ENCODE data around the gene JADE2.

JADE2 gene

GRCh38 chr5:134530301-134531077 is 5.0 kb downstream of the JADE2 start:
- DNase-seq (ENCODE audit: low read depth) = no peak

DNA sequence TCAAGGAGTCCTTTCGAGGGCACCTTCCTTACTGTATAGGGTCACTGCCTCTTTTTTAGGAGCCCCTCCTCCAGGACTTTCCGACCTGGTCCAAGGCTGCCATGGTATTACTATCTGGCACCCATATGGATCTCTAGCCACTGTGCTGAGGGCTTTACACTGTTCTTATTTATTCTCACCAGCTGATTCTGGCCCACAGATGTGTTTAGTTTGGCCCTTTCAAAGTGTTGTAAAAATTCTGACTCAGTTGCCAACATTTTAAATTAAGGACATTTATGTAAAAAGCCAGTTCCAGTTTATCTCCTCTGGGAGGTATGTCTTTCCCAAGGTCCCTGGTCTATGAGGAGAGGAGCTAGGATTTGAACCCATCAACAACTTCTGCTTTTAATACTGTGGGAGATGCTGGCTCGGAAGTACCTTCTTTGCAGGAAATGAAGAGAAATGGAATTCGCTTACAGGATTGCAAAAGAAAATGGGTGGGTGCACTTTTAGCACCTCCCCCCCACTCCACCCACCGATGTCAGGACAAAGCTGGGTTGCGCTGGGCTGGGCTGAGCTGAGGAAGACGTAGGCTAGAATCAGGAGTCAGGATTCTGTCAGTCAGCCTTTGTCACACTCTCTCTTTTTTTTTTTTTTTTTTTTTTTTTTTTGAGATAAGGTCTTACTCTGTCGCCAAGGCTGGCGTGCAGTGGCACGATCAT is 7.8 kb downstream of the JADE2 start:
- DNase-seq (ENCODE audit: low read depth) = no peak

DNA sequence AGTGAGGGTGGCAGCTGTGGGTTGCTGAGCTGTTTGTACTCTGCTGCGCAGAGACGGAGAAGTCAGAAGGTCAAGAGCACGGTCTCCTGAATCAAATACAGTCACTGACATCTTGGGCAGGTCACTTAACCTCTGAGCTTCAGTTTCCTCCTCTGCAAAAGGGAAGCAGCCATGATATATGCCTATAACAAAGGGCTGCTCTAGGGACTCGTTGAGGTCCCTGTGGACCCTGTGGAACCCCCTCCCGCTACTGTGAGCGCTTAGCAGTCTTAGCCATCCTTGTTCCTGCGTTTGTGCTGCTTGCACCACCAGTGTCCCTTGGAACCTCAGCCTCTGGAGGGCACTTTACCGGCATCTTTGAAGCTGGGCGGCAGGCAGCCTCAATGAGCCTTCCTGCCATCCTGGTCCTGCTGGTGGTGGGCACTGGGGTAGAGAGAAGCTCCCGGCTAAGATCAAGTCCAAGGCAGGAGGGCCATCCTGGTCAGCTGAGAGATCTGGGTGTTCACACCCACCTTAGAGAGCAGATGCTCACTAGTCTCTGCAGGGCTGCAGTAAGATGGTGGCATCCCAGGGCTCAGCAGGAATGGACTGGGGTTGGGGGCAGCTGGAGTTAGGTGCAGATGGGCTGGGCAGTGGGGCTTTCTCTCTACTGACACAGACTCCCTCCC is 8.7 kb downstream of the JADE2 start:
- DNase-seq (ENCODE audit: low read depth) = no peak

DNA sequence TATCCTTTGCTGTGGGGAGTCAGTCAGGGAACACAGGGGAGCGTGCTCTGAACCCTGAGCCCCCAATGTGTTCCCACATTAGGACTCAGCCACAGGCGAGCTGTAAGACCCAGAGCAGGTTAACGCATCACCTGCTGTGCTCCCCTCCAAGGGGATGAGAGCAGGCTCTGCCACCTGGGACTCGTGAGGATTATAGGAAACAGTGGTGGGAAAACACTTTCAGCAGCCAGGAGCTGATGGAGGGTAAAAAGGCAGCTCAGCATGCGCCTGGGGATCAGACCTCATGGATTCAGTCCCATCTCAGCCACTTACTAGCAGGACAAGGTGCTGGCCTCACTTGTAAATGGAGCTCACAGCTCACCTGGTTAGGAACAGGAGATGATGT is 9.2 kb downstream of the JADE2 start:
- DNase-seq (ENCODE audit: low read depth) = no peak

- no peak for DNase-seq (ENCODE audit: low read depth)
Measured at GRCh38 chr5:134536876-134537275, 11.4 kb downstream of the JADE2 start.

DNA sequence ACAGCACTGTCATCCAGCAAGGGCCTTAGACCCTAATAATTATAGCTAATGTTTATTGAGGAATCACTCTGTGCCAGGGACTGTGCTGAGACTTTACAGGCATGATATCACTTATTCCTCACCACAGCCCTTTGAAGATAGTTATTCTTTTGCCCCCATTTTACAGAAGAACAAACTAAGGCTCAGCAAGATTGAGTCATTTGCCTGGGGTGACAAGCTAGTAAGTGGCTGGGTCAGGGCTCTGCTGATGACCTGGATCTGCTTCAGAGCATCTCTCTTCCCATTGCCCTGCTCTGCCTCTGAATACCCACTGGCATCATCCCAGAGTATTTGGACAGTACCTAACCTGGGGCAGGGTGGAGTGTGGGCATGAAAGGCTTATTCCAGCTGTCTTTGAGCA is 11.8 kb downstream of the JADE2 start:
- DNase-seq (ENCODE audit: low read depth) = no peak

GRCh38 chr5:134538296-134538695 is 12.8 kb downstream of the JADE2 start:
- DNase-seq (ENCODE audit: low read depth) = no peak

- no peak for DNase-seq (ENCODE audit: low read depth)
Measured at GRCh38 chr5:134539732-134540131, 14.3 kb downstream of the JADE2 start.

DNA sequence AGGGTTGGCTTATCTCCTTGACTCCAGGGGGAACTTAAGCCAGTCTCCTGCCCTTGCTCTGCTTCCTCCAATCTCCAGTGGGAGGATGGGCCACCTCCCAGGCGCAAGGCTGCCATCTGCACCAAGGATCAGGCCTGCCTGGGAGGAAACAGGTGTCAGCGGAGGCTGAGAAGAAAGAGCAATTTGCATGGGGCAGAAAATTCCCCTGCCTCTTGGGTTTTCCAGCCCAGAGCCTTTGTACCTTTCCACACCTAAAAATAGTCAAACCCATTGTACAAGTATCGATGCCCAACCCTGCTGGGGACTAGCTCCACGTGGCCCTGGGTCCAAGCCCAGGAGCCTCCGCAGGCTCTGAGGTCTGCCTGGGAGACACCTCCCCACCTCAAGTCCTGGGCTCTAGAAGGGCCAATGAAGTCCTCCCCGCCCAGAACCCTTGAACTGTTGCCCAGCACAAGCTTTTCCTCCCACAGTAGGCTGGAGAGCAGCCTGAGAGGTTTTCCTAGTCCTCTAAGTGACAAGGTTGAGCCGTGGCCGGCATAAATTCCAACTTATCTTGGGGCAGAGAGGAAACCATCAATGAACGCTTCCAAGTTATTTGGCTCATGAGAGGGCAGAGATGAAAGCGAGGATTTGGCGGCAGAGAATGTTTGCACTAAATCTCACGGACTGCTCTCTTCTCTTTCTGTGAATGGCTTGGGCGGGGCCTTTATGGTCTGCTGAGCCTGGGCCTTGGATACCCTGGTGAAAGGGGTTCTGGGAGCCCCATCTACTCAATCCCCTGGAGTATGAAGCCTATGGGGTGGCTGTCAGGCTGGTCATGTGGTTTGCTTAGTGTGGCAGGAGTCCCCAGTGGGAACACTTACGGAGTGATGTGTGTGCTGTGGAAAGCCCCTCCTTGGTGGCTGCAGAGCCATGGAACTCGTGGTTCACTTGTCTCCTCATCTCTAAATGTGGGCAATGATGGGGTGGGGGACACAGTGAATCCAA is 15.6 kb downstream of the JADE2 start:
- DNase-seq (ENCODE audit: low read depth) = no peak

- no peak for DNase-seq (ENCODE audit: low read depth)
Measured at GRCh38 chr5:134541736-134542376, 16.4 kb downstream of the JADE2 start.

- DNase-seq (ENCODE audit: low read depth) = no peak
Measured at GRCh38 chr5:134543820-134544614, 18.5 kb downstream of the JADE2 start.

DNA sequence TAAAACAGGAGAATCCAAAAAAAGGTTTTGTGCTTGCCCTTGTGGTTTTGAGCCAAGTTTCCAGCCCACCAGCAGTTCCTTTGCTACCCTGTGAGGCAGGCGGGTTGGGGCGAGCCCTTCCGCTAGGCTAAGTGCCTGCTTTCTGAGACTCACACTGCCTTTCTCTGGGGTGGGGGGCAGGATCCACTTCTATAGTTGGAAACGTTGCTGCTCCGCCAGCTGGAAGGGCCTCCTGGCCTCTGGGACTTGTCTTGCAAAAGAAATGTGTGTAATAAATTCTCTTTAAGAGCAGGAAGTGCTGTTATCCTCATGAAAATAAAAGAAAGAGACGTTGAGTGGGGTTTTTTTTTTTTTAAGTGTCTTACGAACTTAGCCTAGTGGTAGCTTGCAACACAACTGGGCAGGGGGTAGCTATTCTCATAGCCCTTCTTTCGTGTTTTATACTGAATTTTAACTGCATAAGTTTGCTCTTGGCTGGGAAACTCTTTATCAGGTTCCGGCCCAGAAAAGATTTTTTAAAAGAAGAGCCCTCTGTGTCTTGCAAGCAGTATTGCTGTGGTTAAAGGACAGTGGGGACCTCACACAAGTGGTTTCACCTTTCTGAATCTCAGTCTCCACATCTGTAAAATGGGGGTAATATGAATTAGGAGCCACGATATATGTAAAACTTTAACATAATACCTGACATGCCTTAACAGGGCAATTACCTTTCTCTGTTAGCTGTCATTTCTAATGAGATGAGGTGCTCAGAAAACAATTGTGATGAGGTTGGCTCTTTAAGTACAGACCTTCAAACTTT is 19.8 kb downstream of the JADE2 start:
- no peak for DNase-seq (ENCODE audit: low read depth)

DNA sequence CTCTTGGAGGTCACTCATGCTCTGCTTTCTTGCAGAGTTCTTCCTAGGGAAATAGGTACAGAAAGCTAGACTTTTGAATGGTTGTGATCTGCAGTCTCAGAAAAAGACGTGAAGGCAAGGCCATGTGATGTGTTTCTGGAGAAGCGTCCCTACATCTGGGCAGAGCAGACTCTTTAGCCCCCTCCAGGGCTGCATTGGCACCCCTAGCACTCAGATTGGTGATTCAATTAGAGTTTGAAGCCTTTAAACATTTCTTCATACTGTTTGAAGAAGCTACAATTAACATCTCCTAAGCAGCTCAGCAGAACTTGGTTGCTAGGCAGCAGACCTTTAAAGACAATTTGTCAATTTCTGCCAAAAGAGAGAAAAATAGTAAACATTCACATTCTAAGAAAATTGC is 21.6 kb downstream of the JADE2 start:
- DNase-seq (ENCODE audit: low read depth) = no peak

DNA sequence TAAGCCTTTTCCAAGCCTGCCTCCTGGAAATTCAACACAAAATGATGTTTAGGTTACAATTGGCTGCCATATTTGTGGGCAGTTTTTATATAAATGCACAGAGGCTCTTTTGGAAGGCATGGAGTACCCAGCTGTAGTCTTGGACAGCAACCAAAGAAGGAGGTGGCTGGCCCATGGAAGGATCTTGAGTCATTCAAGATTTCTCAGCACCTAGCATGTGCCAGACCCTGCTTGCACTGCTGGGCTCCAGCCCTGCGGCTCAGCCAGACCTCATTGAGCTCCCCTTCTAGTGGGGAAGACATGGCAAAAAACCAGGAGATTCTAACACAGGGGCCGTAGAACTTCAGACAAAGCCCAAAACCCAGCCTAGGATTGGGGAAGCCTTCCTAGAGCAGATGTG is 22.1 kb downstream of the JADE2 start:
- DNase-seq (ENCODE audit: low read depth) = no peak

GRCh38 chr5:134547999-134548658 is 22.7 kb downstream of the JADE2 start:
- no peak for DNase-seq (ENCODE audit: low read depth)

- no peak for DNase-seq (ENCODE audit: low read depth)
Measured at GRCh38 chr5:134549714-134550113, 24.2 kb downstream of the JADE2 start.

DNA sequence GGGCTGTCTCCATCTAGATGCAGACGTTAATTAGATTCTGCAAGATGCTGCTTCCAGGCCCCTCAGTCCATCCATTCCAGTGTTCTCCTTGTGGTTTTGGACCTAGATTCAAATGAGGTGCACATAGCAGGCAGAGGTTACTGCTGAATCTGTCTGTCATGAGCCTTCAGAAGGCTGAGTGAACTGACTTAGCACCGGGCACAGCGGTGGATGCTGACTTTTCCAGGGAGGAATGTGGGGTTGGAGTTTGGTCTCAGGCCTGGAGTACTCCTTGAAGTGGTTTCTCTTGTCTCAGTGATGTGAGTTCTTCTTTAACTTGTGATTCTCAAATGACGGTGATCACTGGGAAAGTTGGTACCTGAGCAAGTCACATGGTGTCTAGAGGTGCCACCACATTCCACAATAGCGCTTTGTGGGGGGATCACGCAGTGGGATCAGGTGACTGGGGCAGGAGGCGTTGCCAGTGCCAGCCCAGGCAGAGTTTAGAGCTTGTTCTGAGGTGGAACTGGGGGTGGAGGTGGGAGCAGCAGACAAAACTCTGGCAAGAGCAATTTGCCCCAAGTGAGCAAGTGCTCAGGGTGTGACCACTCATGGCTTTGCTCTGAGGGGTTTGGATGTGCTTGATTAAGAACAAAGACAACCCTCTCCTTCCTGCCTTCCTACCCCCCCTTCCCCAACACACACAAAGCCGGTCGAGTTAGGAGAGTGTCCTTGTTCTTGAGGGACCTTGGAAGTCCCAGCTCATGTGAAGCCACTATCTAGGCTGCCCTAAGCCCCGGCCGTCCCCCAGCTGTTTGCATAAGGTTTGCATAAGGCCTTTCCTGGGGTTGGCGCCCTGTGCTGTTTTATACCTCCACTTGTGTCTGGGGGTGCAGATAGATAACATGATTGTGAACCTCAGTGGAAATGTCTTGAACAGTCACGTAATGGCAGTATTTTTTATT is 25.1 kb downstream of the JADE2 start:
- no peak for DNase-seq (ENCODE audit: low read depth)

GRCh38 chr5:134551901-134552300 is 26.4 kb downstream of the JADE2 start:
- DNase-seq (ENCODE audit: low read depth) = no peak
